Adrenal gland (tissue), 12 donors: ENCODE measurements around the gene MTA3. TPM values are rescaled to one million over a fixed set of nuclear protein-coding genes. Genes with fewer than 3 reads are reported as not detected.
"Not testable (repeated sequence)": the region's sequence is repeated elsewhere in the genome, so short reads cannot be mapped to it uniquely, and the experiment has no call there.

Experiments
- DNase-seq, 7 donors: peaks; one replicate each; pipeline ENCODE4 v3.0.0-alpha.2; 2019 to 2020
- H3K27ac ChIP-seq, 5 donors: fragments of 200-600 bp; sonication (generic) in 4 of 5; 1 replicate in 3 of 5; 2 replicates in 2 of 5; pipeline versions ENCODE4 v1.5.1 to v1.8.0; 2016 to 2020; ENCODE audit warnings: mild to moderate bottlenecking in 1 of 5
- H3K27me3 ChIP-seq: fragments of 200-600 bp; 2 replicates; pipeline ENCODE4 v1.8.0; 2021
- H3K36me3 ChIP-seq, 2 donors: fragments of 200-600 bp; replicated peaks in 1 of 2; 1 replicate in 1 of 2; 2 replicates in 1 of 2; pipeline versions ENCODE4 v1.5.1 to v1.8.0; 2018 to 2022
- H3K4me1 ChIP-seq, 2 donors: fragments of 200-600 bp; replicated peaks in 1 of 2; 1 replicate in 1 of 2; 2 replicates in 1 of 2; pipeline versions ENCODE4 v1.5.1 to v1.8.0; 2018 to 2021
- H3K4me3 ChIP-seq, 4 donors: fragments of 200-600 bp; sonication (generic) in 3 of 4; one replicate each; pipeline ENCODE4 v1.5.1; 2016 to 2018
- H3K9me3 ChIP-seq, 3 donors: fragments of 200-600 bp; sonication (generic) in 1 of 3; replicated peaks in 1 of 3; 1 replicate in 2 of 3; 2 replicates in 1 of 3; pipeline versions ENCODE4 v1.5.1 to v1.8.0; 2016 to 2021
- POLR2A ChIP-seq, 2 donors: fragments of 450-650 bp; IDR thresholded peaks; one replicate each; pipeline ENCODE4 v1.6.1; 2017; ENCODE audit warnings: antibody characterized with exemption in 2 of 2, mild to moderate bottlenecking in 2 of 2, moderate library complexity in 1 of 2
- WGBS, 4 donors: extraction: QIAGEN DNeasy Blood & Tissue Kit in 2 of 4; methylation state at CpG; one replicate each; pipeline versions ENCODE4 v1.1.5 to v1.1.7; 2013 to 2017; 5-methylcytosine and 5-hydroxymethylcytosine counted together
- intact Hi-C, 2 donors: fragments of 100-400 bp; cut with DNase I; formaldehyde crosslinking; loops; one replicate each; pipeline versions ENCODE4 v1.14.1 to v1.15.0; 2022 to 2023
- polyA plus RNA-seq, 3 donors: library from polyadenylated mRNA; stranded (reverse); fragments of 200-250 nt in 2 of 3; fragments of 350-450 nt in 1 of 3; fragmentation: Illumina TruSeq in 1 of 3; extraction: RNeasy Lipid Tissue Mini Kit (QIAGEN cat#74804) in 1 of 3; gene quantifications; one replicate each; pipeline ENCODE4 v1.2.3, GENCODE V29; 2013 to 2014
- total RNA-seq, 9 donors: library from RNA; depleted of rRNA in 4 of 9; stranded (reverse); fragments of >200 nt in 4 of 9; fragments of 120-200 nt in 1 of 9; fragmentation: NEBNext Ultra II Directional in 1 of 9; extraction: Animal tissue kit (Norgen Biotek cat#: 25700) in 1 of 9; gene quantifications; one replicate each; pipeline versions ENCODE4 v1.1.0 to v1.2.4, GENCODE V29; 2013 to 2023
- TF ChIP-seq, protein P1 (sequence below), 6 experiments: fragments of 450-650 bp in 4 of 6; fragments of 200-600 bp in 2 of 6; sonication (generic) in 1 of 6; IDR thresholded peaks; 1 replicate in 5 of 6; 2 replicates in 1 of 6; pipeline versions ENCODE4 v1.5.1 to v1.8.0; 2016 to 2021; ENCODE audit warnings: antibody characterized with exemption in 6 of 6, mild to moderate bottlenecking in 2 of 6, moderate library complexity in 1 of 6
- donor health status: healthy with polysubstance abuse.
- donor health status: Bipolar disorder and iron deficiency.
- donor health status: DM: yes; HTN: yes; CAD: no.
- donor health status: DM: no; HTN: no; CAD: no.
- donor health status: DM: no; HTN: no; CAD: no.
- donor health status: DM: yes; HTN: yes; CAD: no.

The MTA3 gene
- total and polyA plus RNA-seq, 12 donors = 51.5 to 168 (median 91.2) TPM

- Histone ChIP-seq H3K4me3 (no peak overlapping the region), H3K36me3 (no peaks in the 10 kb centered on the region), H3K27me3 (no peaks in the 10 kb centered on the region), H3K27ac (no peak overlapping the region), H3K4me1 (no peaks in the 10 kb centered on the region), H3K9me3 (no peaks in the 10 kb centered on the region)
- 91 to 97% (median 95%) methylated on average over 3 of the region's 3 CpGs for WGBS, 4 donors
- TF ChIP-seq POLR2A (IDR thresholded peaks at IDR 0.05) = no peak
- TF ChIP-seq, protein P1, sequence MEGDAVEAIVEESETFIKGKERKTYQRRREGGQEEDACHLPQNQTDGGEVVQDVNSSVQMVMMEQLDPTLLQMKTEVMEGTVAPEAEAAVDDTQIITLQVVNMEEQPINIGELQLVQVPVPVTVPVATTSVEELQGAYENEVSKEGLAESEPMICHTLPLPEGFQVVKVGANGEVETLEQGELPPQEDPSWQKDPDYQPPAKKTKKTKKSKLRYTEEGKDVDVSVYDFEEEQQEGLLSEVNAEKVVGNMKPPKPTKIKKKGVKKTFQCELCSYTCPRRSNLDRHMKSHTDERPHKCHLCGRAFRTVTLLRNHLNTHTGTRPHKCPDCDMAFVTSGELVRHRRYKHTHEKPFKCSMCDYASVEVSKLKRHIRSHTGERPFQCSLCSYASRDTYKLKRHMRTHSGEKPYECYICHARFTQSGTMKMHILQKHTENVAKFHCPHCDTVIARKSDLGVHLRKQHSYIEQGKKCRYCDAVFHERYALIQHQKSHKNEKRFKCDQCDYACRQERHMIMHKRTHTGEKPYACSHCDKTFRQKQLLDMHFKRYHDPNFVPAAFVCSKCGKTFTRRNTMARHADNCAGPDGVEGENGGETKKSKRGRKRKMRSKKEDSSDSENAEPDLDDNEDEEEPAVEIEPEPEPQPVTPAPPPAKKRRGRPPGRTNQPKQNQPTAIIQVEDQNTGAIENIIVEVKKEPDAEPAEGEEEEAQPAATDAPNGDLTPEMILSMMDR (IDR thresholded peaks at IDR 0.05) = no peak
- intact Hi-C loops = no loop called here
- no peak for DNase-seq
Observed at GRCh38 chr2:42558827-42559226, 9.6 kb upstream of the MTA3 start.

GRCh38 chr2:42560133-42560532 lies 8.3 kb upstream of the MTA3 start:
- H3K27ac ChIP-seq, H3K4me1 ChIP-seq, H3K9me3 ChIP-seq, H3K27me3 ChIP-seq, H3K36me3 ChIP-seq, H3K4me3 ChIP-seq, intact Hi-C loops, DNase-seq: not testable (repeated sequence)
- WGBS, 4 donors = 87 to 95% (median 92%) methylated on average over 13 of the region's 13 CpGs

GRCh38 chr2:42560899-42561298 lies 7.5 kb upstream of the MTA3 start:
- intact Hi-C loops = no loop called here
- TF ChIP-seq, protein P1 (IDR thresholded peaks at IDR 0.05) = no peak
- no peak for TF ChIP-seq POLR2A (IDR thresholded peaks at IDR 0.05)
- DNase-seq = no peak
- Histone ChIP-seq H3K4me1 (no peaks in the 10 kb centered on the region), H3K36me3 (no peaks in the 10 kb centered on the region), H3K4me3 (no peak overlapping the region), H3K27me3 (no peaks in the 10 kb centered on the region), H3K27ac (no peak overlapping the region), H3K9me3 (no peaks in the 10 kb centered on the region)
- WGBS, 4 donors = 56 to 76% (median 64%) methylated on average over 1 of the region's 1 CpG

GRCh38 chr2:42562474-42563144 lies 5.8 kb upstream of the MTA3 start:
- intact Hi-C loops = no loop called here
- no peak for DNase-seq
- no peaks in the 10 kb centered on the region for H3K36me3 ChIP-seq

More at GRCh38 chr2:42562474-42563144, 5.8 kb upstream of the MTA3 start:
- WGBS, 4 donors = 92 to 98% (median 96%) methylated on average over 4 of the region's 4 CpGs
- TF ChIP-seq POLR2A (IDR thresholded peaks at IDR 0.05) = no peak
- TF ChIP-seq, protein P1 (IDR thresholded peaks at IDR 0.05) = no peak
- H3K27ac ChIP-seq = no peak overlapping the region
- peaks cover 0 to 7% of the 10 kb centered on the region in 2 donors for H3K4me1 ChIP-seq
- no peaks in the 10 kb centered on the region for H3K9me3 ChIP-seq
- H3K27me3 ChIP-seq = no peaks in the 10 kb centered on the region
- H3K4me3 ChIP-seq = no peak overlapping the region
